Measurements from ENCODE around the gene ILF2.
"Not testable (repeated sequence)": the region's sequence is repeated elsewhere in the genome, so short reads cannot be mapped to it uniquely, and the experiment has no call there.

ILF2 gene

DNA sequence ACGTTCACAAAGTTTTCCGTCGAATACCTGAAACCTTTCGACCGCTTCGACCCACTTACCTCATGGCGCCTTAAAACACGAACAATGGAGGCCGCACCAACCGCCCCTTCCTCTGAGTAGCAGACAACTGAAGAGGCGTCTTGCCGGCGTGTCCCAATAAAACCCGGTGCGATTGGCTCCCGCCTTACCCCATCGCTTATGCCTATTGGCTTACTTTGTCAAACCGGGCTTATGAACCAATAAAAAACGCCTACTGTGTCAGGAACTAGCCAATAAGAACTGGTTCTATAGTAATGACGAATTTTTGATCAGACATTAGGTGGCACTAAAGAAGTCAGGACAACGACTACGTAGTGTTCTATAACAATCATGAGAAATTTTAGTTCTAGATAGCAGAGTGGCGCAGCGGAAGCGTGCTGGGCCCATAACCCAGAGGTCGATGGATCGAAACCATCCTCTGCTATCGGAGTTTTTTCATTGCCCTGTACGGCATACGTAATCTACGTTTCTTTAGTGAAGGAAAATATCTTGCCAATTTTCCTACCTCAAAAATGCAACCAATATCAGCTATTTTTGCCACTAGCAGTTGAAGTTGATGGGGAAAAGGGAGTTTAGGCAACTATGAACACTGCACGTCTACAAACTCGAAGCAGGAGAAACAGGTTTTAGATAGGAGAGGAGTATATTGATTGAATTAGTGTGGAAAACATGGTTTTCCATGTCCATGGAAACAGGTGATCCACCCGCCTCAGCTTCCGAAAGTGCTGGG, at the start of gene ILF2:
TSS of gene ILF2 (minus strand) at position 135 of the 769 bp plus-strand sequence. CDS start at position 64, 71 bp downstream.
- DNase-seq: peak; percentile 100

- no peak for DNase-seq
These were observed 46.5 kb upstream of the ILF2 start for GRCh38 chr1:153717330-153717729.

GRCh38 chr1:153716211-153716610, 45.4 kb upstream of the ILF2 start:
- DNase-seq: not testable (repeated sequence)

- no peak for DNase-seq
These were observed 40.2 kb upstream of the ILF2 start for GRCh38 chr1:153711026-153711425.

DNA sequence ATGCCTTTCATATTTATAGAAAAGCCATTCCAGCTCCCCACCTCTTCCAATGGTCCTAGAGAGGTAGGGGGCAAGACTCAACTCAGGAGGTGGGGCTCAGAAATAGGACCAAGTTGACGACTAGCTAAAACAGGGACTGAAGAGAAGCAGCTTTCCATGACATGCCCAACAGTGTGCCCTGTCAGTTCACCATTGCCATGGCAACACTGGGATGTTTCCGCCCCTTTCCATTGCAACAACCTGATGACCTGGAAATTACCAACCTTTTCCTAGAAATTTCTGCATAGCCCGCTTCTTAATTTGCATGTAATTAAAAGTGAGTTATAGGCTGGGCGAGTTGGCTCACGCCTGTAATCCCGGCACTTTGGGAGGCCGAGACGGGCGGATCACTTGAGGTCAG, 34.7 kb upstream of the ILF2 start:
- no peak for DNase-seq

DNA sequence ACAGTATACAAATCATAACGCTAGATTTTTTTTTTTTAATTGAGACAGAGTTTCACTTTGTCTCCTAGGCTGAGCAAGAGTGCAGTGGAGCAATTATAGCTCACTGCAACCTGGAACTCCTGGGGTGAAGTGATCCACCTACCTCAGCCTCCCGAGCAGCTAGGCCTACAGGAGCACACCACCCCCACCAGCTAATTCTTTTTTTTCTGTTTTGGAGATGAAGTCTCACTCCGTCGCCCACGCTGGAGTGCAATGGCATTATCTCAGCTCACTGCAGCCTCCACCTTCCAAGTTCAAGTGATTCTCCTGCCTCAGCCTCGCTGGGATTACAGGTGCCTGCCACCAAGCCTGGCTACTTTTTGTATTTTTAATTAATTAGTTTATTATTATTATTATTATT, 29.0 kb upstream of the ILF2 start:
- no peak for DNase-seq

DNA sequence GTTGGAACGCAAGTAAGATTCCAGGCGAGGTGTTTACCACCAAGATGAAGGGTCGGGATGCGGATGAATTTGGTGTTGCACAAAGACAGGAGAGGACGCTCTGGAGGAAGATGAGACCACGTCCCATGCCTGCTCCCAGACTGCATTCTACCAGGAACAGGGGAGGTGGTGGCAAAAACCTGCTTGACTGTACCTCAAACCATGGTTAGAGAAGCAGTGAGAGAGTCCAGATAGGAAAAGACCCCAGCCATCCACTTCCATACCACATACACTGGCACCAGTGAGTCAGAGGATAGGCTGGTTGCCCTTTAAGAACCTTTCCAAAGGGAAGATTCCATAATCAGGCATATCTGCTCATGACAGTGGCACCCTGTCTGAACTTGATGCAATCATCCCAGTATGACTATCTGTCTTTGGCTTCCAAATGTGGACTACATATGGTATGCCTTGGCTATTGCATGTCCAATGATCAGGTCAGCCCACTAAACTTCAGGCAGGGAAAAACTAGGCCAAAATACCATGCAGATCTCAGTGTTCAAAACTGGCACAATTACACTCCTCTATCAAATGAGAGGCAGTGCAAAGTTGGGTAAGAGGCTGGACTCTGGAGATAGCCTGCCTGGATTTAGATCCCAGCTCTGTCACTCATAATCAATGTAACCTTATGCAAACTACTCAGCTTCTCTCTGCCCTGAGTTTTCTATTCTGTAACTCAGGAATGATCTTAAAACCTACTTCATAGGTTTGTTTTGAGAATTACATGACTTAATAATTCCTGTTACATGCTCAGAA, 28.3 kb upstream of the ILF2 start:
- DNase-seq: no peak

DNA sequence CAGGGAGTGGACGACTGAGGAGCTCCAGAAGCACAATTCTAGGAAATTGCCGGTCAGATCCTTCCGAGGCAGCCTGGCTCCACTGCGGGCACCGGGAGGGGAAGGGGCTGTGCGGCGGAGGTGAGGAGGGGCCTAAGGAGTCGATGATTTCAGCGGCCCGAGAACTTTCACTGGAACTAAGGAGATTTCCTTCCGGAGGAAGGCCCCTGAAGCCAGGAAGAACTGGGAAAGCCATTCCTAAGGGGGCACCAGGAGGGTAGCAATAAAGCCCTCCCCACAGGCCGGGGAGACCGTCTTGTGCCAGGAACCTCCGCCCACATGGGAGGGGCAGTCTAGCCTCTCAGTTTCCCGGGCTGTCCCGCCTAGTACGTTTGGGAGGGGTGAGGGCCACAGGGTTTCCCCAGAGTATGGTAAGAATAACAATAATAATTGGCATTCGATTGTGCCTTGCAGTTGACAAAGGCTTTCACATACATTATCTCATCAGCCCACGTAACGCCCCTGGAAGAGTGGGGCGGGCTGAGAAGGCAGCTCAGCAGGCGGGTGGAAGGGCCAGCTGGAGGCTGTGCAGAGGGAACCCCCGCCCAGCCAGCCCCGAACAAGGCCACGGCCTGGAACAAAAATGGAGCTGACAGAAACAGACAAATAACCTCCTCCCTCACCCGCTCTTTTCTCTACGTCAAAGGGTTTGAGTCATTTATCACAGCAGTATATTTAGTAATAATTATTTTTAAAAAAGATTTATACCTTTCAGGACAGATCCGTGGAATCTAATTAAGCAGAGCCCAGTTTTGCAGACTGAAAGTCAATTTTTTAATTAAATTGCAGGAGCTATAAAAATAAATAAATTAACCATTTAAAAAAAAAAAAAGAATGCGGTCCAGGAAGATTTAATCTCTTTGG, 27.5 kb upstream of the ILF2 start:
- no peak for DNase-seq

DNA sequence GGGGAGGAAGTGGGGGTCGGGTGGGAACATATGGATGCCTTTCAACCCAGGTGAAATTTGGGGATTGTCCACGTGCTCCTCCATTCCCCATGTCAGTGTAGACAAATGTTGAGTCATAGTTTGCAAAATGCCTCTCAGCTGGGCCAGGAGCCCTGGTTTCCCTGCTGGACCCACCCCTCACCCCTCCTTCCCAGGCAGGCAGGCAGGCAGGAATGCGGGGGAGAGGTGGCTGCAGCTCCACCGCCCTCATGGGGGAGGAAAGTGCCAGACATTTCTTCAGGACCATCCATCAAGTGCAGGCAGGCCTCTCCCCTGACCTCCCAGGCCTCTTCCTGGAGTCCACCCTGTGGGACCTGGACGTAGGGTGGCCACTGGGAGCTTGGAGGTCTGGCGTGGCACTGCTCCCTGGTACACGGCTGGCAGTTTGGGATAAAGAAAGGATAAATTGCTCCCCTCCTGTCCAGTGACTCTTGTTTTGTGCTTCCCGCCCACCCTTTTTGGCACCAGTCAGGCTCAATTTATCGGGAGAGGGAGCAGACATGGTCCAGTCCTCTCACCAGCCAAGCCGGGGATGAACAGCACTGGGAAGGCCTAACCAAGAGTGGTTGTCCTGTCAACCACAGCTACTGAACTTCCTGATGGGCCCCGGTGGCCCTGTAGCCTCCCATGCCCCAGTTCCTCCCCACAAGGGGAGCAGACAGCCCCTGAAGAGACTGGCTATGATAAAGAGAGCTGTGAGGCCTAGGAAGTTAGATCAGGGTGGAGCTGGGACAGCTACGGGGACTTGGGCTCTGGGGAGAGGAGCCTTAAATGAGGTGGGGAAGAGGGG, 26.6 kb upstream of the ILF2 start:
- DNase-seq: no peak

GRCh38 chr1:153696741-153697140, 25.9 kb upstream of the ILF2 start:
- DNase-seq: no peak

DNA sequence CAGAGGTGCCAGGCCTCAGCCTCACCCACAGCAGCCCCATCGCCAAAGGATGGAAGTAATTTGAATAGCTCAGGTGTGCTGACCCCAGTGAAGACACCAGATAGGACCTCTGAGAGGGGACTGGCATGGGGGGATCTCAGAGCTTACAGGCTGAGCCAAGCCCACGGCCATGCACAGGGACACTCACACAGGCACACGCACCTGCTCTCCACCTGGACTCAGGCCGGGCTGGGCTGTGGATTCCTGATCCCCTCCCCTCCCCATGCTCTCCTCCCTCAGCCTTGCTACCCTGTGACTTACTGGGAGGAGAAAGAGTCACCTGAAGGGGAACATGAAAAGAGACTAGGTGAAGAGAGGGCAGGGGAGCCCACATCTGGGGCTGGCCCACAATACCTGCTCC, 22.7 kb upstream of the ILF2 start:
- no peak for DNase-seq

DNA sequence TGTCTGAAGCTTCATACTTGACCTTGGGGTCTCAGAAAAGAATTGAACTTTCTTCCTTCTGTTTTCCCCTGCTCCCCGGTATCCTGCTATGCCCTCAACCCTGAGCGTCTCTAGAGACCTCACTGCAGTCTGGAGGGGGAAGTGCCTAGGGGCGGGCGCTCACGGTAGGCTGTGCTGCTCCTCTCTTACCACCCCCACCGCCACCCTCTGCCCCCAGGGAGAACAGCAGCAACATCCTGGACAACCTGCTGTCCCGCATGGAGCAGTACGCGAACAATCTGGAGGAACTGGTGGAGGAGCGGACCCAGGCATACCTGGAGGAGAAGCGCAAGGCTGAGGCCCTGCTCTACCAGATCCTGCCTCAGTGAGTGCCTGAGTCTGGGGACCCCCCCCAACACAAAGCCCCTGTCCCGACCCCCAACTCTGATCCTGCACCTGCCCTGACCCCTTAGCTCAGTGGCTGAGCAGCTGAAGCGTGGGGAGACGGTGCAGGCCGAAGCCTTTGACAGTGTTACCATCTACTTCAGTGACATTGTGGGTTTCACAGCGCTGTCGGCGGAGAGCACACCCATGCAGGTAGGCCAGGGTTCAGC, 18.0 kb upstream of the ILF2 start:
- DNase-seq: no peak

DNA sequence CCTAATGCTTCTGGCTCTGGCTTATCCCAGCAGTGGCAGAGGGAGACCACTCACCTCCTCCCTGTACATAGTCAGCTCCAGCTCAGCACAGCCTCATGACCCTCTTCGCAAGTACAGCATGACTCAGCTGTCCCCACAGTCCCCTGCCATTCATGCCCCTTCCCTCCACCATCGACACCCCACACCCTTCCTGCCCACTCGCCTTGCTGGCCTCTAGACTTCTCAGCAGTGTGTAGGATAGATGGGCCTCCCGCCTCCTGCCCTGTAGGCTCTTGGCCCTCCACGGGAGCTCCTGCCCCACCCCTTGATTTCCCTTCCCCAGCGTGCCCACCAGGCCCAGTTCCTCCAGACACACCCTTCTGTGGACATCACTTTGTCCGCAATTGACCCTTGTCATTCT, 17.5 kb upstream of the ILF2 start:
- DNase-seq: no peak

DNA sequence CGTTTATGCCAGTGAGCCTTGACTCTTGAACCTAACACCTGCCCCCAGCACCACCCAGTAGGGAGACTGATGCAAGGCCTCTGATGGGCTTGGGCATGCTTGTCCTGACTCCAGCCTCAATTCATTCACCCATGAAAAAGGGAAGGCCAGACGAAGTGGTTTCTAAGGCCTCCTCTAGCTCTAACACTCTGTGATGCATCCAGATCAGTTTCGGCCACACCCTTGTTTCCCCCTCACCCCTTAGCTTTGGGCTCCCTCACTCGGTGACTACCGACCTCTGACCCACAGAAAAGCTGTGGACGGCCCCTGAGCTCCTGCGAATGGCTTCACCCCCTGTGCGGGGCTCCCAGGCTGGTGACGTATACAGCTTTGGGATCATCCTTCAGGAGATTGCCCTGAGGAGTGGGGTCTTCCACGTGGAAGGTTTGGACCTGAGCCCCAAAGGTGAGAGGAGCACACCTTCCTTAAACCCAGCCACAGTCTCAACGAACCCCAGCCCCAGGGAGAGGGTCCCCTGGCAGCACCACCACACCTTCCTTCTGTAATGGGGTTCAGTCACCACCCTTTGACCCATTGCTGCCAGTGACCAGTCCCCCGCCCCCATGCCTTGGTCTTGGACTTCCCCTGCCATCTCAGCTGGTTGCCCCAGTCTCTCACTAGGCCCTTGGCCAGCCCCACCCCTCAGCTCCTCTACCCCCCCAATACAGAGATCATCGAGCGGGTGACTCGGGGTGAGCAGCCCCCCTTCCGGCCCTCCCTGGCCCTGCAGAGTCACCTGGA, 16.7 kb upstream of the ILF2 start:
- DNase-seq: no peak

GRCh38 chr1:153685544-153686340, 14.9 kb upstream of the ILF2 start:
- DNase-seq: no peak

- DNase-seq: no peak
These were observed 14.1 kb upstream of the ILF2 start for GRCh38 chr1:153684892-153685291.

- DNase-seq: no peak
These were observed 13.1 kb upstream of the ILF2 start for GRCh38 chr1:153683854-153684253.

DNA sequence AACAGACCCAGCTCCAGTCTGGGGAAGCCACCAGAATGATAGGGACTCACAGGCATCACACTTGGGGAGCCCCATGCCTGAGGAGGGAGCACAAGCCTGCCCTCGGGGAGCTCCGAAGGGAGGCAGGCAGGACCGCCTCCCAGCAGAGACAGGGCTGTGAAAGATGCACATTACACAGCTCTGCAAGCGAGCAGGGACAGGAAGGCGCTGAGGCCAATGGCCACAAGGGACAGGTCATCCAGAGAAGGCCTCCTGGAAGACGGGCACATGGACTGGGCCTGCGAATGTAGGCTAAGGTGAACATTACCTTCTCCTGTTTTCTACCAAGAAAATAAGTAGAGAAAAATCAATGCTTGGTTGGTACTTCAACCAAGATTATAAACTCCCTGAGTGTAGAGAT, 11.9 kb upstream of the ILF2 start:
- no peak for DNase-seq

- no peak for DNase-seq
These were observed 9.3 kb upstream of the ILF2 start for GRCh38 chr1:153680120-153680403.

DNA sequence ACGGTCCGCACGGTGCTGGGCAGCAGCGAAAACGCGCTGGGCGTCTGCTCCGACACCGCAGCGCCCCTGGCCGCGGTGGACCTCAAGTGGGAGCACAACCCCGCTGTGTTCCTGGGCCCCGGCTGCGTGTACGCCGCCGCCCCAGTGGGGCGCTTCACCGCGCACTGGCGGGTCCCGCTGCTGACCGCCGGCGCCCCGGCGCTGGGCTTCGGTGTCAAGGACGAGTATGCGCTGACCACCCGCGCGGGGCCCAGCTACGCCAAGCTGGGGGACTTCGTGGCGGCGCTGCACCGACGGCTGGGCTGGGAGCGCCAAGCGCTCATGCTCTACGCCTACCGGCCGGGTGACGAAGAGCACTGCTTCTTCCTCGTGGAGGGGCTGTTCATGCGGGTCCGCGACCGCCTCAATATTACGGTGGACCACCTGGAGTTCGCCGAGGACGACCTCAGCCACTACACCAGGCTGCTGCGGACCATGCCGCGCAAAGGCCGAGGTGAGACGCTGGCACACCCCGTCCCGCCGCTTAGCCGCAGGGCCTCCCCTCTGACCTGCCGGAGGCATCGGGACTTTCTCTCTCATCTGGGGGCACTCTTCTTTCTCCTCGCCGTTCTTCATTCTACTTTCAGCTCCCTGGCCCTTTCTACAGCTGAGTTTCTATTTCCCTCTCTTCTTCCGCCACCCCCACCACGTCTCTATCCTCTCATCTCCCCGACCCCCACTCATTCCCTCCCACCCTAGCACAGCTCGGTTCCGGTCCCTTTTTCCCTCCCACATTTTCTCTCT, 8.7 kb upstream of the ILF2 start:
- no peak for DNase-seq
